Stomach (tissue), 9 donors: ENCODE data around the gene NOCT. TPM values are rescaled to one million over a fixed set of nuclear protein-coding genes. Genes with fewer than 3 reads are reported as not detected.

Source experiments
- DNase-seq, 2 donors: peaks; one replicate each; pipeline versions ENCODE4 v3.0.0 to v3.0.0-alpha.2; 2013 to 2019
- H3K27ac ChIP-seq, 5 donors: fragments of 200-600 bp in 4 of 5; sonication (generic) in 4 of 5; one replicate each; pipeline ENCODE4 v1.5.1; 2013 to 2019; ENCODE audit warnings: mild to moderate bottlenecking in 1 of 5, moderate library complexity in 1 of 5
- H3K27me3 ChIP-seq, 3 donors: fragments of 200-600 bp; sonication (generic); one replicate each; pipeline ENCODE4 v1.5.1; 2017 to 2019; ENCODE audit warnings: mixed run types in 1 of 3
- H3K36me3 ChIP-seq, 4 donors: fragments of 200-600 bp; sonication (generic); 1 replicate in 3 of 4; 2 replicates in 1 of 4; pipeline ENCODE4 v1.5.1; 2016 to 2019
- H3K4me1 ChIP-seq, 4 donors: fragments of 200-600 bp; sonication (generic); one replicate each; pipeline ENCODE4 v1.5.1; 2016 to 2019
- H3K4me3 ChIP-seq, 4 donors: fragments of 200-600 bp; sonication (generic) in 3 of 4; one replicate each; pipeline ENCODE4 v1.5.1; 2016 to 2019; ENCODE audit warnings: mild to moderate bottlenecking in 1 of 4
- H3K9me3 ChIP-seq, 4 donors: fragments of 200-600 bp; sonication (generic); one replicate each; pipeline ENCODE4 v1.5.1; 2016 to 2019
- EP300 ChIP-seq: sonication (generic); formaldehyde crosslinking; IDR thresholded peaks from one replicate; pipeline ENCODE4 v1.6.1; 2017; ENCODE audit warnings: antibody characterized with exemption
- POLR2A ChIP-seq, 4 donors: fragments of 450-650 bp; IDR thresholded peaks; one replicate each; pipeline ENCODE4 v1.6.1; 2016; ENCODE audit warnings: antibody characterized with exemption in 4 of 4, control low read depth in 2 of 4, mild to moderate bottlenecking in 1 of 4, moderate library complexity in 1 of 4
- POLR2AphosphoS5 ChIP-seq, 3 donors: sonication (generic); formaldehyde crosslinking; IDR thresholded peaks; one replicate each; pipeline ENCODE4 v1.6.1; 2016; ENCODE audit warnings: antibody characterized with exemption in 3 of 3
- WGBS, 5 donors: extraction: QIAGEN DNeasy Blood & Tissue Kit in 3 of 5; methylation state at CpG; one replicate each; pipeline versions ENCODE4 v1.1.5 to v1.1.7; 2013 to 2018; 5-methylcytosine and 5-hydroxymethylcytosine counted together
- intact Hi-C: fragments of 100-400 bp; cut with DNase I; formaldehyde crosslinking; loops from one replicate; pipeline ENCODE4 v1.15.1; 2023; ENCODE audit warnings: low total_unique reads
- polyA plus RNA-seq, 3 donors: library from polyadenylated mRNA; stranded (reverse); fragments of 200-250 nt; gene quantifications; one replicate each; pipeline ENCODE4 v1.2.3, GENCODE V29; 2013
- total RNA-seq, 5 donors: library from RNA; depleted of rRNA; stranded (reverse); fragments of >200 nt; gene quantifications; one replicate each; pipeline versions ENCODE4 v1.1.0 to v1.2.3, GENCODE V29; 2014 to 2016
- TF ChIP-seq, protein P1 (sequence below), 7 experiments: fragments of 450-650 bp in 4 of 7; fragments of 200-600 bp in 3 of 7; sonication (generic) in 3 of 7; IDR thresholded peaks; one replicate each; pipeline ENCODE4 v1.5.1; 2016 to 2019; ENCODE audit warnings: antibody characterized with exemption in 7 of 7, control low read depth in 2 of 7, mild to moderate bottlenecking in 1 of 7
- donor health status: healthy with polysubstance abuse.
- donor health status: Bipolar disorder and iron deficiency.
- donor health status: healthy.

NOCT gene
- total and polyA plus RNA-seq, 8 donors = 0.38 to 4.4 (median 0.91) TPM; not detected in 2

GRCh38 chr4:138976526-138976925, 39.1 kb upstream of the NOCT start:
- Histone ChIP-seq H3K9me3 (no peaks in the 10 kb centered on the region), H3K4me1 (no peaks in the 10 kb centered on the region), H3K4me3 (no peak overlapping the region), H3K36me3 (no peaks in the 10 kb centered on the region), H3K27ac (no peak overlapping the region), H3K27me3 (no peaks in the 10 kb centered on the region)
- TF ChIP-seq POLR2AphosphoS5 (IDR thresholded peaks at IDR 0.05) (no peak), POLR2A (IDR thresholded peaks at IDR 0.05) (no peak), EP300 (no peak)
- TF ChIP-seq, protein P1, sequence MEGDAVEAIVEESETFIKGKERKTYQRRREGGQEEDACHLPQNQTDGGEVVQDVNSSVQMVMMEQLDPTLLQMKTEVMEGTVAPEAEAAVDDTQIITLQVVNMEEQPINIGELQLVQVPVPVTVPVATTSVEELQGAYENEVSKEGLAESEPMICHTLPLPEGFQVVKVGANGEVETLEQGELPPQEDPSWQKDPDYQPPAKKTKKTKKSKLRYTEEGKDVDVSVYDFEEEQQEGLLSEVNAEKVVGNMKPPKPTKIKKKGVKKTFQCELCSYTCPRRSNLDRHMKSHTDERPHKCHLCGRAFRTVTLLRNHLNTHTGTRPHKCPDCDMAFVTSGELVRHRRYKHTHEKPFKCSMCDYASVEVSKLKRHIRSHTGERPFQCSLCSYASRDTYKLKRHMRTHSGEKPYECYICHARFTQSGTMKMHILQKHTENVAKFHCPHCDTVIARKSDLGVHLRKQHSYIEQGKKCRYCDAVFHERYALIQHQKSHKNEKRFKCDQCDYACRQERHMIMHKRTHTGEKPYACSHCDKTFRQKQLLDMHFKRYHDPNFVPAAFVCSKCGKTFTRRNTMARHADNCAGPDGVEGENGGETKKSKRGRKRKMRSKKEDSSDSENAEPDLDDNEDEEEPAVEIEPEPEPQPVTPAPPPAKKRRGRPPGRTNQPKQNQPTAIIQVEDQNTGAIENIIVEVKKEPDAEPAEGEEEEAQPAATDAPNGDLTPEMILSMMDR (IDR thresholded peaks at IDR 0.05) = no peak
- intact Hi-C loops = no loop called here
- no peak for DNase-seq

DNA sequence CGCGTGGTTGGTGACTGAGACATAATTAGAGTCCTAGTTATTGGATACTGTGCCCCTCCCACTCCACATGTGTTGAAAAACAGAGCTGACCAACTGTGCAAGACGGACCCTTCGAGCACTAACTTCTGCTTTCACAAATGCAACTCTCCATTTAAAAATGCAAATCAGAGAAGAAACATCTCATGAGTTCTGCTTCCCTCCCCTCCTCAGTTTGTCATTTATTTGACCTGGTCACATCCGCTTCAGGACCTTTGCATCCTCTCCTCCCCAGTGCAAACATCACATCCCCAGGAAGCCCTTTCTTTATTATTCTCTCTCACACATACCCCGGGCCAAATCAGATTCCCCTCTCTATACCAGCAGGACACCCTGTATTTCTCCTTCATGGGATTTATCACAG, 38.1 kb upstream of the NOCT start:
- H3K36me3 ChIP-seq = no peaks in the 10 kb centered on the region
- DNase-seq = no peak
- no peaks in the 10 kb centered on the region for H3K27me3 ChIP-seq
- TF ChIP-seq, protein P1 (IDR thresholded peaks at IDR 0.05) = no peak
- TF ChIP-seq EP300 (no peak), POLR2AphosphoS5 (IDR thresholded peaks at IDR 0.05) (no peak), POLR2A (IDR thresholded peaks at IDR 0.05) (no peak)
- H3K4me3 ChIP-seq = no peak overlapping the region
- H3K27ac ChIP-seq = no peak overlapping the region
- no peaks in the 10 kb centered on the region for H3K9me3 ChIP-seq
- peaks cover 0 to 7% (median 0%) of the 10 kb centered on the region in 4 donors for H3K4me1 ChIP-seq
- 64 to 76% (median 72%) methylated on average over 6 of the region's 6 CpGs for WGBS, 5 donors
- intact Hi-C loops = no loop called here

DNA sequence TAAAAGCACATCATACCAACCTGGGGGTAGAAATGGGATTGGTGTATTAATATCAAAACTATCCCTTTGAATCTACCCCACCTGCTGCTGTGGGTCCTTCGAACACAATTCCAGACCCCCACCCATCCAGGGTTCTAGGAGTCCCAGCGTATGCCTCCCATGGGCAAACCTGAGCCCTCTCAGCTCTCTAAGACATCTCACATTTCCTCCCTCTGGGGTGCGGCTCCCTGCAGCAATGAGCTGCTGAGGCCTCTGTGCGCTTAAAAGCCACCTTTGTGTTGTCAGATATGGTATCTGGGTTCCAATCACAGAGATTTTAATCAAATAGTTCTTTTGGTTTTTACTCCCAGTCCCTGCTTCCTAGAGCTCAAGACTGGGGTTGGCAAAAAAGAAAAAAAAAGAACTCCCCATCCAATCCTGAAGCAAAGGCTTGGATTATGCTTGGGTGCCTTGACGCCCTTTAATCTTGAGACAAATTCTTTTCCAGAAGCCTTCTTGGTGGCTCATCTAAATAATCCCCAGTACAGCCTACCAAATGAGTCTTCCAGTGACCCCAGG, 37.5 kb upstream of the NOCT start:
- WGBS, 5 donors = 86 to 91% (median 87%) methylated on average over 5 of the region's 5 CpGs
- Histone ChIP-seq H3K9me3 (no peaks in the 10 kb centered on the region), H3K27ac (no peak overlapping the region), H3K4me3 (no peak overlapping the region), H3K4me1 (peaks cover 0 to 10% (median 0%) of the 10 kb centered on the region in 4 donors), H3K27me3 (no peaks in the 10 kb centered on the region), H3K36me3 (no peaks in the 10 kb centered on the region)
- intact Hi-C loops = no loop called here
- TF ChIP-seq POLR2A (IDR thresholded peaks at IDR 0.05) (no peak), EP300 (no peak), POLR2AphosphoS5 (IDR thresholded peaks at IDR 0.05) (no peak)
- TF ChIP-seq, protein P1 (IDR thresholded peaks at IDR 0.05) = no peak
- DNase-seq = no peak

GRCh38 chr4:138978600-138978999, 37.0 kb upstream of the NOCT start:
- Histone ChIP-seq H3K4me3 (no peak overlapping the region), H3K27ac (no peak overlapping the region), H3K27me3 (no peaks in the 10 kb centered on the region), H3K36me3 (no peaks in the 10 kb centered on the region), H3K4me1 (peaks cover 0 to 10% (median 0%) of the 10 kb centered on the region in 4 donors), H3K9me3 (no peaks in the 10 kb centered on the region)
- TF ChIP-seq POLR2A (IDR thresholded peaks at IDR 0.05) = no peak
- no peak for TF ChIP-seq POLR2AphosphoS5 (IDR thresholded peaks at IDR 0.05)
- TF ChIP-seq, protein P1 (IDR thresholded peaks at IDR 0.05) = no peak
- TF ChIP-seq EP300 = no peak
- WGBS, 5 donors = 40 to 57% (median 48%) methylated on average over 3 of the region's 3 CpGs
- intact Hi-C loops = no loop called here
- no peak for DNase-seq
